ENCODE data around the gene CRADD. TPM values are rescaled to one million over a fixed set of nuclear protein-coding genes. Genes with fewer than 3 reads are reported as not detected.
A peak's percentile ranks its signal among the peaks of the same experiment; 100 is the strongest.
"Not testable (repeated sequence)": the region's sequence is repeated elsewhere in the genome, so short reads cannot be mapped to it uniquely, and the experiment has no call there.

Gene CRADD
- total RNA-seq, 1 experiment from 2014 or later, result 26.7 TPM

- no peak for DNase-seq (ENCODE audit: low read depth)
Measured at GRCh38 chr12:93896427-93896826, 219.3 kb downstream of the CRADD start.

- no peak for DNase-seq (ENCODE audit: low read depth)
Measured at GRCh38 chr12:93896952-93897351, 219.8 kb downstream of the CRADD start.

GRCh38 chr12:93901739-93902138, 224.6 kb downstream of the CRADD start:
- no peak for DNase-seq (ENCODE audit: low read depth)

- no peak for DNase-seq (ENCODE audit: low read depth)
Measured at GRCh38 chr12:93902192-93902591, 225.0 kb downstream of the CRADD start.

GRCh38 chr12:93902736-93903562, 225.8 kb downstream of the CRADD start:
- no peak for DNase-seq (ENCODE audit: low read depth)

- no peak for DNase-seq (ENCODE audit: low read depth)
Measured at GRCh38 chr12:93904124-93904523, 226.9 kb downstream of the CRADD start.

- DNase-seq (ENCODE audit: low read depth), result no peak
Measured at GRCh38 chr12:93908264-93908663, 231.1 kb downstream of the CRADD start.

- DNase-seq (ENCODE audit: low read depth), result no peak
Measured at GRCh38 chr12:93908846-93909567, 231.8 kb downstream of the CRADD start.

- DNase-seq (ENCODE audit: low read depth), result no peak
Measured at GRCh38 chr12:93911396-93911795, 234.2 kb downstream of the CRADD start.

- DNase-seq (ENCODE audit: low read depth), result no peak
Measured at GRCh38 chr12:93912086-93912733, 235.0 kb downstream of the CRADD start.

- DNase-seq (ENCODE audit: low read depth), result peak; percentile 61
Measured at GRCh38 chr12:93913845-93914244, 236.7 kb downstream of the CRADD start.

- DNase-seq (ENCODE audit: low read depth), result no peak
Measured at GRCh38 chr12:93914281-93914680, 237.1 kb downstream of the CRADD start.

- DNase-seq (ENCODE audit: low read depth), result no peak
Measured at GRCh38 chr12:93915411-93915810, 238.2 kb downstream of the CRADD start.

- DNase-seq (ENCODE audit: low read depth), result no peak
Measured at GRCh38 chr12:93916402-93916801, 239.2 kb downstream of the CRADD start.

- peak; percentile 79 for DNase-seq (ENCODE audit: low read depth)
Measured at GRCh38 chr12:93918262-93918661, 241.1 kb downstream of the CRADD start.

- no peak for DNase-seq (ENCODE audit: low read depth)
Measured at GRCh38 chr12:93918900-93919299, 241.7 kb downstream of the CRADD start.

GRCh38 chr12:93921521-93921920, 244.3 kb downstream of the CRADD start:
- DNase-seq (ENCODE audit: low read depth), result no peak

GRCh38 chr12:93922583-93923006, 245.4 kb downstream of the CRADD start:
- no peak for DNase-seq (ENCODE audit: low read depth)

GRCh38 chr12:93924367-93924766, 247.2 kb downstream of the CRADD start:
- DNase-seq (ENCODE audit: low read depth), result no peak

- no peak for DNase-seq (ENCODE audit: low read depth)
Measured at GRCh38 chr12:93925585-93926205, 248.5 kb downstream of the CRADD start.

GRCh38 chr12:93926237-93926636, 249.1 kb downstream of the CRADD start:
- DNase-seq (ENCODE audit: low read depth), result no peak

- DNase-seq (ENCODE audit: low read depth), result not testable (repeated sequence)
Measured at GRCh38 chr12:93929081-93929480, 251.9 kb downstream of the CRADD start.

All from RPMI7951 (cell line).